ENCODE results near the gene SLC16A14.
"Not testable (repeated sequence)": the region's sequence is repeated elsewhere in the genome, so short reads cannot be mapped to it uniquely, and the experiment has no call there.

The SLC16A14 gene, protein sequence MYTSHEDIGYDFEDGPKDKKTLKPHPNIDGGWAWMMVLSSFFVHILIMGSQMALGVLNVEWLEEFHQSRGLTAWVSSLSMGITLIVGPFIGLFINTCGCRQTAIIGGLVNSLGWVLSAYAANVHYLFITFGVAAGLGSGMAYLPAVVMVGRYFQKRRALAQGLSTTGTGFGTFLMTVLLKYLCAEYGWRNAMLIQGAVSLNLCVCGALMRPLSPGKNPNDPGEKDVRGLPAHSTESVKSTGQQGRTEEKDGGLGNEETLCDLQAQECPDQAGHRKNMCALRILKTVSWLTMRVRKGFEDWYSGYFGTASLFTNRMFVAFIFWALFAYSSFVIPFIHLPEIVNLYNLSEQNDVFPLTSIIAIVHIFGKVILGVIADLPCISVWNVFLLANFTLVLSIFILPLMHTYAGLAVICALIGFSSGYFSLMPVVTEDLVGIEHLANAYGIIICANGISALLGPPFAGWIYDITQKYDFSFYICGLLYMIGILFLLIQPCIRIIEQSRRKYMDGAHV

DNA sequence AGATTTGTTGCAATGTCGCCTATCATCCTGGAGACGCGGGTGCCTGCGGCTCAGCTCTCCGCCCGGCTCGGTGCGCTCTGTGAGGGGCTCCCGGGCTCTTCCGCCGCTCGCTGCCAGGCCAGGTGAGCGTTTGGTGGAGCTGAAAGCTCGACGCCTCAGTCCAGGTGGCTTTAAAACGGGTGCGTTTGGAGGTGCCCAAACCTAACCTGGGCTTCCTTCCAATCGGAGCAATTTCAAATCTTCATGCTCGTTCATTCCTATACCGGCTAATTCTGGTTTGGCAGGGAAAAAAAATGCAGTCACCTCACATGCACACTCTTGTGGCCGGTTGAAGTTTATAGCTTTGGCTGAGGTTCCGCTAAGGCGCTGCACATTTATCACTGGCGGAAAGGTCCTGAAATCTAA is at the start of gene SLC16A14:
SLC16A14 (minus strand) TSS at position 274 of the 405 bp plus-strand sequence. CDS start 9,572 bp downstream, outside the sequence.
- peak; percentile 30 for DNase-seq

DNA sequence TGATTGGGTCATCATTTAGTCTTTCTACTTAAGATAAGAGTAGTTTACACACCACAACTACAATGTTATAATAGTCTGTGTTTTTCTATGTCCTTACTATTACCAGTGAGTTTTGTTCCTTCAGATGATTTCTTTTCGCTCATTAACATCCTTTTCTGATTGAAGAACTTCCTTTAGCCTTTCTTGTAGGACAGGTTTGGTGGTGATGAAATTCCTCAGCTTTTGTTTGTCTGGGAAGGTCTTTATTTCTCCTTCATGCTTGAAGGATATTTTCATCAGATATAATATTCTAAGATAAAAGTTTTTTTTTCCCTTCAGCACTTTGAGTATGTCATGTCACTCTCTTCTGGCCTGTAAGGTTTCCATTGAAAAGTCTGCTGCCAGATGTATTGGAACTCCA is 38.0 kb upstream of the SLC16A14 start:
- DNase-seq = no peak

GRCh38 chr2:230101967-230102366 is 33.2 kb upstream of the SLC16A14 start:
- DNase-seq = not testable (repeated sequence)

GRCh38 chr2:230097841-230098240 is 29.1 kb upstream of the SLC16A14 start:
- DNase-seq = no peak

- DNase-seq = no peak
Observed at GRCh38 chr2:230097424-230097823, 28.7 kb upstream of the SLC16A14 start.

DNA sequence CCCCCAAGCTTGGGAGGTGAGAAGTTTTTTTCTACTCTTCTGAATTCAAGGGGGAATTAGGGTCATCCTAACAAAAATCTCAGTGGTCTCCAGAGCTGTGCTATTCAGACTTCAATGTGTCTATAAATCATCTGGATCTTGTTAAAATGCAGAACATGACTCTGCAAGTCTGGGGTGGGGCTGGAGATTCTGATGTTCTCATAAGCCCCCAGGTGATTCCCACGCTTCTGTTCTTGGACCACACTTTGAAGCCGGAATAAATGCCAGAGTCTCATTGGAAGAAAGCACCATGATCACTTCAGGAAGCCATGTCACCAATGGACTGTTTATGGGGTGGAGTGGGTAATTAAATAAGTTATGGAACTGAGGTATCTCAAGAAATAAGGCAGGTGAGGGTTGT is 22.2 kb upstream of the SLC16A14 start:
- no peak for DNase-seq

GRCh38 chr2:230085201-230085600 is 16.5 kb upstream of the SLC16A14 start:
- no peak for DNase-seq

DNA sequence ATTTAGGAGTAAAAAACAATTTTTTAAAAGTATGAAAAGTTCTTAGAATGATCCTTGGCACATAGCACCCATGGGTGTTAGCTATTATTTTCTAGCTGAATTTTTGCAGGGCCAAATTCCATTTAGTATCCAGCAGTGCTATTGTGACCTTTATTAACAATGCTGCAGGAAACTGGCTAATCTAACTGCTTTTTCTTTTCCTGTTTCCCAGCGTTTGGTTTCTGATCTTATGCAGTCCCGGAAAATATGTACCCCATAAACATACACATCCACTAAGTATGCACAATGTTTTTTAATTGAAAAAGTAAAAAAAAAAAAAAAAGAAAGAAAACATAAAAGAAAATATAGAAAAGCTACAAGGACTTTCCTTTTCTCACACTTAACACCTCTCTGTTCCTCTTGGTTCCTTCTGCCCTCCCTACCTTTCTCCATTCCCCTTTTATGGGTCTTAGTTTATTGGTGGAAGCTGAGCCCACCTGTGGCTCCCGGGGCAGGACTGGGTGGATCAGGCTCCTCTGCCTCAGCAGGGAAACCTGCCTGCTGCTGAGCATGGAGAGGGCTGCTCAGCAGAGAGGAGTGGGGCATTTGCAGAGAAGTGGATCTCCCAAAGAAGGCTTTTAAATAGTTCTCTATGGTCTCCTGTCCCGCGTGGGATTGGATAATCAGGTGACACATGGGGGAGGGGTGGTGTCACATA is 9.3 kb upstream of the SLC16A14 start:
- DNase-seq = no peak

DNA sequence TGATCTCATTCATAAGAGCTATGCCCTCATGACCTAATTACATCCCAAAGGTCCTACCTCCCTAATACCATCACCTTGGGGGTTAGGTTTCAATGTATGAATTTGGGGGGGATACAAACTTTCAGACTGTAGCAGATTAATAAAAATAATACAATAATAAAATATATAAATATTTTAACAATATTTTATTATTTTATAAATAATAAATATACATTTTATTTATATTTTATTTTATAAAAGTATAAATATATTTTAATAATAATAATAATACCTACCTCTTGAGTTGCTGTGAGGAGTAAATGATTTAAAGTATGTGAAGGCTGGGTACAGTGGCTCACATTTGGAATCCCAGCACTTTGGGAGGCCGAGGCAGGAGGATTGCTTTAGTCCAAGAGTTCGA is 8.1 kb upstream of the SLC16A14 start:
- DNase-seq = no peak

DNA sequence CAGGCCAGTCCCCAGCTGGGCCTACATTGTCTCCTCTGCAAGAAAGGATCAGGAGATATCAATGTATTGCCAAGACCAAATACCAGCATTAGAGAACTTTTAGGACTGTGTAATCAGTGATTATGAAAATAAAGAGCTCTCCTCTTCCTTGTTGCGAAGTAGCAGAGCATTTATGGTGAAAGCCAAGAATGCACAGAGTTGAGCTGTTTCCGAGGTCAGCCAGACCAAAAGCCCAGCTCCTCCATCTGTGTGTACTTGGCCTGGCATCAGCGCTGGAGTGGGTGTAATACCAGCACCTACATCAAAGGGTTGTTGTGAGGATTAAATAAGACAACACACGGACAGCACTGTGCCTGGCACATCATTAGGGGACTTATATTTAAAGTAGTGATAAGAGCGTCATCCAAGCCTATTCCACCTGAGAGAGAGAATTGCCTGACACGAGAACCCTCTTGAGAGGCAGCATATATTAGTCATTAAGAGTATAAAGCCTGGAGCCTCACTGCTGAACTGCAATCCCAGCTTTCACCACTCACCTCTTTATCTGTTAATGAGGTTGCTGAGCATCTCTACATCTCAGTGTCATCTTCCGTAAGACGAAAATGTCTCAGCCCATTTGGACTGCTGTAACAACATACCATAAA is 7.4 kb upstream of the SLC16A14 start:
- DNase-seq = no peak

GRCh38 chr2:230071421-230071820 is 2.7 kb upstream of the SLC16A14 start:
- DNase-seq = no peak

DNA sequence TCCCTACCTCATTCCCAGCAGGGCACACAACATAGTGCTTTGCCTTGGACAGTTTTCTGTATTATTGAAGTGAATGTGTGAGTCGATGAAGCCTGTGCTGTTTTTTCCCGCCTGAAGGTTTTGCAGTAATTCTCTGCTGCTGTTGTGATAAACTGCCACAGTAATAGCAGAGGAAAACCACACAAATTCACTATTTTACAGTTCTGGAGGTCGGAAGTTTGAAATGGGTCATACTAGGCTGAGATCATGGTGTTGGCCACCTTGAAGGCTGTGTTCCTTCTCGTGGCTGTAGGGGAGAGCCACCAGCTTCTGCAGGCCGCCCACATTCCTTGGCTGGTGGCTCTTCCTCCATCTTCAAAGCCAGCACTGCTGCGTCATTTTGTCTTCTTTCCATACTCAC is 678 bp upstream of the SLC16A14 start:
- no peak for DNase-seq

DNA sequence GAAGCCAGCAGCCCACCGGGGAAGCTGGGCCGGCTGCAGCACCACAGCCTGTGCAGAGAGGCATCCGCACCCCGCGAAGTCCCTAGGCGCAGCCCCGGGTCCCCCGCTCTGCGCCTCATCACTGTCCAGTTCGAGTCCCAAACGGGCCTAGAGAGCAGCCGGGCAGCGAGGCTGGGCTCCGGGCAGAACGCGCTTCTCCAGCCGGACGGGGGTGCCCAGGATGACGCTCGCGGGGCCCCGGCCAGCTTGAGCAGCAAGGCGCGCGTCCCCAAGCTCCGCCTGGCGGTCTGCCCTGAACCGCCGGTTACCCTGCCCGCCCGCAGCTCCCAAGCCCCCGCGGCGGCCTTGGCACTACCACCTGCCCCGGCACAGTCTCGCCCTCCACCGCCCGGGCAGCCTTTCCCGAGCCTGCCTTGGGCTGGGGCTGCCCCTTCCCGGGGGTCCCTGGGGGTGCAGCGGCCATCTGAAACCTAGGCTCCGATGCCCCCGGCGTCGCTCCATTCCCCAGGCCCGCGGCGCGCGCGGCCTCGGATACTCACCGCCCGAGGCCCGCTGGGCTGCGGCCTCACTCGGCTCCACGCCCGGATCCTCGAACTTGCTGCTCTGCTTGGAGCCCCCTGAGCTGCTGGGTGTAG is 591 bp downstream of the SLC16A14 start:
- DNase-seq = no peak

DNA sequence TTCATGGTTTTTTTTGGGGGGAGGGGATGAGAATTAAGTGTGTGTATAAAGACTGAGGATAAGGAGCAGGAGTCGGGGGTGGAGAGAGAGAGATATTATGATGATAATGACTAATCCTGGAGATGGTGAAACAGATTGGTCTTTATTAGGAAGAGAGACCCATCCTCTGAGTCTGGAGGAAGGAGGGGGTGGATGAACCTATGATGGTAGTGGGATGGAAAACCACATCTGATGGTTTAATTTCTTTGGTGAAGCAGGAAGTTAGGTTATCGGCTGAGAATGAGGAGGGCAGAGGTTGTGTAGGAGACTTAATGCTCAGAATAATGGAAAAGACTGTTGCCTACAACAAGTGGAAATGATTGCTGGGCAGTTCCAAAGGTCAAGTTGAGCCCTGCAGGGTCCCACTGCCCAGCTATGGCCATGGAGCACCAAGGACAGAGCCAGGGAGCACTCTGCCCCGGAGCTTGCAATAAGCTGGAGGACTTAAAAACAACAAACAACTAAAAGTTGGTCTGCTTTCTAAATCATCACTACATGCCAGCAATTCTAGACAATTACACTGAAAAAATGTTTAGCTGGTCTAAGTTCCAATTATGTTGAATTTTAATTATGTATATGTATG is 7.9 kb downstream of the SLC16A14 start:
- DNase-seq = no peak

GRCh38 chr2:230053753-230054478 is 14.8 kb downstream of the SLC16A14 start:
- no peak for DNase-seq

GRCh38 chr2:230052299-230052698 is 16.4 kb downstream of the SLC16A14 start:
- no peak for DNase-seq

DNA sequence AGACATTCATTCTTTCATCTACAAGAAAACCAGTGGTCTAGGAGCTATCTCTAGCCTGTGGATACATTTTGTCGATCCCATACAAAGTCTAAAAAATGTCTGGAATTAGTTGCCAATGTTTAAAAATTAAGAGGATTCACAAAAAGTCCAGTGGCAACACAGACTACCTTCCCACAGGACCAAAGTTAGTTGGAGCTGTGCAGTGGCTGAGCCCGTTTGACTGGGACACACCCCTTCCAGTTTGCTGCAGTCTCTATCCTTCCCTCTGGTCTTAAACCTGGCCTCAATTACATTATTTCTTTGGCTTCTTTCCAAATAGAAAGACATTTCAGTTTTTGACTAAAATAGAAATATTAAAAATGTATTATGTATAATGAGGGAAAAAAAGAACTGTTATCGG is 18.6 kb downstream of the SLC16A14 start:
- DNase-seq = no peak

GRCh38 chr2:230048010-230048671 is 20.6 kb downstream of the SLC16A14 start:
- no peak for DNase-seq

- DNase-seq = no peak
Observed at GRCh38 chr2:230046491-230046890, 22.2 kb downstream of the SLC16A14 start.

GRCh38 chr2:230043461-230043860 is 25.3 kb downstream of the SLC16A14 start:
- no peak for DNase-seq

- no peak for DNase-seq
Observed at GRCh38 chr2:230043025-230043424, 25.7 kb downstream of the SLC16A14 start.

All from NCI-H2081 treated with DMSO at 0.1 percent for 48 hours (cell line).